ENCODE measurements around the gene SZRD1.

SZRD1 gene

GRCh38 chr1:16392740-16393569, 25.9 kb downstream of the SZRD1 start:
- TF ChIP-seq CTCF (IDR thresholded peaks at IDR 0.05) (no peak), ZFX (IDR thresholded peaks at IDR 0.05; ENCODE audit: borderline replicate concordance) (no peak)
- no peak overlapping the region for H3K27ac ChIP-seq

GRCh38 chr1:16393570-16394521, 26.8 kb downstream of the SZRD1 start:
- H3K27ac ChIP-seq, result no peak overlapping the region
- no peak for TF ChIP-seq ZFX (IDR thresholded peaks at IDR 0.05; ENCODE audit: borderline replicate concordance)
- no peak for TF ChIP-seq CTCF (IDR thresholded peaks at IDR 0.05)

GRCh38 chr1:16394977-16395376, 27.9 kb downstream of the SZRD1 start:
- TF ChIP-seq ZFX (IDR thresholded peaks at IDR 0.05; ENCODE audit: borderline replicate concordance) (no peak), CTCF (IDR thresholded peaks at IDR 0.05) (no peak)

GRCh38 chr1:16396591-16396990, 29.5 kb downstream of the SZRD1 start:
- TF ChIP-seq ZFX (IDR thresholded peaks at IDR 0.05; ENCODE audit: borderline replicate concordance) (no peak), CTCF (IDR thresholded peaks at IDR 0.05) (no peak)
- no peak overlapping the region for H3K27ac ChIP-seq

More at GRCh38 chr1:16394977-16395376, 27.9 kb downstream of the SZRD1 start:
- H3K27ac ChIP-seq, result no peak overlapping the region

GRCh38 chr1:16397120-16397519, 30.1 kb downstream of the SZRD1 start:
- TF ChIP-seq CTCF (IDR thresholded peaks at IDR 0.05) (no peak), ZFX (IDR thresholded peaks at IDR 0.05; ENCODE audit: borderline replicate concordance) (no peak)
- no peak overlapping the region for H3K27ac ChIP-seq

GRCh38 chr1:16398371-16398953, 31.4 kb downstream of the SZRD1 start:
- no peak for TF ChIP-seq CTCF (IDR thresholded peaks at IDR 0.05)
- no peak overlapping the region for H3K27ac ChIP-seq

Measured in 22Rv1 (cell line).